ENCODE data around the gene TSPAN9. TPM values are rescaled to one million over a fixed set of nuclear protein-coding genes. Genes with fewer than 3 reads are reported as not detected.

TSPAN9 gene
- total RNA-seq, 1 donor from 2014 or later: 17.7 TPM

DNA sequence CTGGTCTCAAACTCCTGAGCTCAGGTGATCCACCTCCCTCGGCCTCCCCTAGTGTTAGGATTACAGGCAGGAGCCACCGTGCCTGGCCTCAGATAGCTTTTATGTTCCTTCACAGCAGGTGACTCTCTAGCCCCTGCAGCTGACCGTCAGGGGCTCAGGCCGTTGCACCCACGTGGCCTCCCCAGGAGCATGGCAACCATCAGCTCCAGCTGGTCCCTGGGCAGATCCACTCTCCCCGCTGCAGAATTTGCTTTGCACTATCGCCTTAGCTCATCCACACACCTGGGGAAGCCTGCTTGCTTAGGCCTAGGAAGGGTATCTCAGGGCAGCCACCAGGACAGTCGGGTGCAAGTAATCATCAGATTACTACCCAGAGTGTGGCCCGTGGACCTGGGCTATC lies 62.6 kb downstream of the TSPAN9 start:
- TF ChIP-seq, protein P1, sequence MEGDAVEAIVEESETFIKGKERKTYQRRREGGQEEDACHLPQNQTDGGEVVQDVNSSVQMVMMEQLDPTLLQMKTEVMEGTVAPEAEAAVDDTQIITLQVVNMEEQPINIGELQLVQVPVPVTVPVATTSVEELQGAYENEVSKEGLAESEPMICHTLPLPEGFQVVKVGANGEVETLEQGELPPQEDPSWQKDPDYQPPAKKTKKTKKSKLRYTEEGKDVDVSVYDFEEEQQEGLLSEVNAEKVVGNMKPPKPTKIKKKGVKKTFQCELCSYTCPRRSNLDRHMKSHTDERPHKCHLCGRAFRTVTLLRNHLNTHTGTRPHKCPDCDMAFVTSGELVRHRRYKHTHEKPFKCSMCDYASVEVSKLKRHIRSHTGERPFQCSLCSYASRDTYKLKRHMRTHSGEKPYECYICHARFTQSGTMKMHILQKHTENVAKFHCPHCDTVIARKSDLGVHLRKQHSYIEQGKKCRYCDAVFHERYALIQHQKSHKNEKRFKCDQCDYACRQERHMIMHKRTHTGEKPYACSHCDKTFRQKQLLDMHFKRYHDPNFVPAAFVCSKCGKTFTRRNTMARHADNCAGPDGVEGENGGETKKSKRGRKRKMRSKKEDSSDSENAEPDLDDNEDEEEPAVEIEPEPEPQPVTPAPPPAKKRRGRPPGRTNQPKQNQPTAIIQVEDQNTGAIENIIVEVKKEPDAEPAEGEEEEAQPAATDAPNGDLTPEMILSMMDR (IDR thresholded peaks at IDR 0.05; ENCODE audit: insufficient read depth, low read length, poor library complexity, severe bottlenecking): no peak
- no peak for DNase-seq (ENCODE audit: low read depth)

DNA sequence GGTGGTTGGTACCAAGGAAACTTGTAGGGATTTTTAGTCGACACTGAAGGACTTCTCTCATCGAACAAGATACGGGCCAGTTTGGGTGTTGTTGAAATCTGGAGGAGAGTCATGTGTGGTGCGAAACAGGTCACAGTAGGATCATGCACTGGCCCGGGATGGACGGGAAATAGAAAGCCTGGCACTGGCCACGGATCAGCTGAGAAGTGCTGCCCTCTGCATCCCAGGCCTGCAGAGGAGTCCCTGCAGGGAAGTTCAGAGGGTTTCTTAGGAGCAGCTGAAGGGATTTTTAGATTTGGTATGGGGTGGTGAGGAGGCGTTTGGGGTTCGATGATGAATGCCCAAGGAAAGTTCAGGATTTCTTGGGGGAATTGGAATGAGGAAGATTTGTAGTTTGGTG lies 63.1 kb downstream of the TSPAN9 start:
- Histone ChIP-seq H3K4me3 (ENCODE audit: low read depth, low read length) (no peak overlapping the region), H3K36me3 (ENCODE audit: control insufficient read depth, insufficient read depth, low read length) (no peaks in the 10 kb centered on the region)

More for the DNA sequence above, 62.6 kb downstream of the TSPAN9 start:
- Histone ChIP-seq H3K27me3 (ENCODE audit: control insufficient read depth, insufficient read depth, low read length) (no peaks in the 10 kb centered on the region), H3K4me3 (ENCODE audit: low read depth, low read length) (no peak overlapping the region), H3K36me3 (ENCODE audit: control insufficient read depth, insufficient read depth, low read length) (no peaks in the 10 kb centered on the region)

DNA sequence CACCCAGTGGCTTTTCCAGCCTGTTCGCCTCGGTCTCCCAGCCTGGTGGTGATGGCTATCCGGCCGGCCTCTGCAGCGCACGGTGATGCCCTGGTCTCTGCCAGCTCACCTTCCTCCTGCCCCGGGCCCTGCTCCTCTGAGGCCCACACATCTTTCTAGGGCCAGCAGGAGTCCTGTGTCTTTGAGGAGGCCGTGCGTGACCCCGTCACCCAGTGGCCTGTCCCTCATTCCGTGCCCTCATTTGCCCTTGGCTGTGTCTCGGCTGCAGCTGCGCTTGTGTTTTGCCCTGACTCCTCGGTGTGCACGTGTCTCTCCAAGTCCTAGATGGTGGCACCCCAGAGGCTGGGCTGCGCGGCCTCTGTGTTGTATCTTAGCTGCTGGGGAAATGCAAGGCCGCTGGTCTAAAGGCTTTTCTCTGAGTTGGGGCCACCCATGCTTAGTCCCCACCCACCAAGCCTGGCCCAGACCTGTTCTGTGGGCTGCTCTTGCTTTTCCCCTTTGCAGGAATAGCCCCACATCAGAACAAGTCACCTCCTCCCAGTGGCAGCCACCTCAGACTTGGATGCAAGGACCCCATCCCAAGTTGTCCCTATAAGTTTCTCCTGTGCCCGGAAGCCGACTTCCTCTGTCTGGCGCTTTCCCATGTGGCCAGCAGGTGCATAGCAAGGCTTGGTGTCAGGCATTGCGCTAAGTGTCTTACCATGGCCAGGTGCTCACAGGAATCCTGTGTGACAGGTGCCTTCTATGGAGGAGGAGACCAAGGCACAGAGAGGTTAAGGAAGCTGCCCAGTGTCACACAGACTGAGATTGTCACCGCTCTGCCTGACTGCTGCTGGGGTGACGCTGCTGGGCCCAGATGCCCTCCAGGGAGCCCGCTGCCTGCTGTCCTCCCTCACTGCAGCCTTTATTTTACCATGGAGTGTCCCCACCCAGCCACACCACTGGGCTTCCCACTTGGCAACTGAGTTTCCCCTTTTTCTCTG lies 64.5 kb downstream of the TSPAN9 start:
- TF ChIP-seq, protein P1 (IDR thresholded peaks at IDR 0.05; ENCODE audit: insufficient read depth, low read length, poor library complexity, severe bottlenecking): peak; percentile 5
- Histone ChIP-seq H3K4me3 (ENCODE audit: low read depth, low read length) (no peak overlapping the region), H3K27me3 (ENCODE audit: control insufficient read depth, insufficient read depth, low read length) (no peaks in the 10 kb centered on the region), H3K36me3 (ENCODE audit: control insufficient read depth, insufficient read depth, low read length) (no peaks in the 10 kb centered on the region)
- DNase-seq (ENCODE audit: low read depth): no peak

More for the DNA sequence above, 63.1 kb downstream of the TSPAN9 start:
- no peak for DNase-seq (ENCODE audit: low read depth)
- TF ChIP-seq, protein P1 (IDR thresholded peaks at IDR 0.05; ENCODE audit: insufficient read depth, low read length, poor library complexity, severe bottlenecking): no peak
- H3K27me3 ChIP-seq (ENCODE audit: control insufficient read depth, insufficient read depth, low read length): no peaks in the 10 kb centered on the region

DNA sequence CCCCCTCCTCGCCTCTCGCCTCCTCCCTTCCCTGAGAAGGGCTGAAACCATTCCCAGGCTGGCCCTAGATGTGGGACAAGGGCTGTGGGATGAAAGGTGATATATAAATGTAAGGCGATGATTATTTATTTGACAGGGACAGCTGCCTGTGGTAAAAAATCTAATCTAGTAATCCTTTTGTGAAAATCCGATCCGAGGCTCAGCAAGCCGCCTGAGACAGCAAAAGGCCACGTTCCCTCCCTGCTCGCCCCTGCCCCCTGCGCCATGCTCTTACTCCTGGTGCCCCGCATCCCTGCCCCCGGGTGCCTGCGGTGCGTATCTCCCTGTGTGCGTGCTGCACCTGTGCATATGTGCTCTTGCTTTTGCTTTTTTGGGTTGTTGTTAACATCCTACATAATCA lies 65.2 kb downstream of the TSPAN9 start:
- H3K4me3 ChIP-seq (ENCODE audit: low read depth, low read length): no peak overlapping the region
- DNase-seq (ENCODE audit: low read depth): no peak
- H3K36me3 ChIP-seq (ENCODE audit: control insufficient read depth, insufficient read depth, low read length): no peaks in the 10 kb centered on the region
- TF ChIP-seq, protein P1 (IDR thresholded peaks at IDR 0.05; ENCODE audit: insufficient read depth, low read length, poor library complexity, severe bottlenecking): no peak
- no peaks in the 10 kb centered on the region for H3K27me3 ChIP-seq (ENCODE audit: control insufficient read depth, insufficient read depth, low read length)

DNA sequence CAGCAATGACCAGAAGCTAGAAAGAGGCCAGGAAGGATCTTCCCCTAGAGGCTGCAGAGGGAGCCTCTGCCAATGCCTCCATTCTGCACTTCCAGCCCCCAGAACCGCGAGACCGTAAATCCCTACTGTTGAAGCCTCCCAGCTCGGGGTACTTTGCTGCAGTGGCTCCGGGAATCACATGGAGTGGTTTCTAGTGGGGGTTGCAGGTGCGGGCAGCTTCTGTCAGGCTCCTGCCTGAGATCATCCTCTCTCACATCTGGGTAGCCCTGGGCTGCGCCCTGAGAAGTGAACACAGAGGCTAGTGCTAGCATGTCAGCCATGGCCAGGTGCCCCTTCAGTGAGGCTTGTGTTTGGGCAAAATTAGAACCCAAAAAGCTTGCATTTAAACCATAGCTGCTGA lies 67.3 kb downstream of the TSPAN9 start:
- Histone ChIP-seq H3K4me3 (ENCODE audit: low read depth, low read length) (no peak overlapping the region), H3K27me3 (ENCODE audit: control insufficient read depth, insufficient read depth, low read length) (no peaks in the 10 kb centered on the region), H3K36me3 (ENCODE audit: control insufficient read depth, insufficient read depth, low read length) (no peaks in the 10 kb centered on the region)
- DNase-seq (ENCODE audit: low read depth): no peak
- TF ChIP-seq, protein P1 (IDR thresholded peaks at IDR 0.05; ENCODE audit: insufficient read depth, low read length, poor library complexity, severe bottlenecking): no peak

Measured in kidney epithelial cell (primary cell).